GM21737 (cell line): ENCODE measurements around the gene KLHDC7A.
"Not testable (repeated sequence)": the region's sequence is repeated elsewhere in the genome, so short reads cannot be mapped to it uniquely, and the experiment has no call there.

Experiments used
- ATAC-seq: cut with Tn5 transposase; IDR thresholded peaks from one replicate; pipeline ENCODE4 v1.9.1; 2021; ENCODE audit warnings: mild to moderate bottlenecking, moderate library complexity; ENCODE audit not compliant: unreplicated experiment

KLHDC7A gene

DNA sequence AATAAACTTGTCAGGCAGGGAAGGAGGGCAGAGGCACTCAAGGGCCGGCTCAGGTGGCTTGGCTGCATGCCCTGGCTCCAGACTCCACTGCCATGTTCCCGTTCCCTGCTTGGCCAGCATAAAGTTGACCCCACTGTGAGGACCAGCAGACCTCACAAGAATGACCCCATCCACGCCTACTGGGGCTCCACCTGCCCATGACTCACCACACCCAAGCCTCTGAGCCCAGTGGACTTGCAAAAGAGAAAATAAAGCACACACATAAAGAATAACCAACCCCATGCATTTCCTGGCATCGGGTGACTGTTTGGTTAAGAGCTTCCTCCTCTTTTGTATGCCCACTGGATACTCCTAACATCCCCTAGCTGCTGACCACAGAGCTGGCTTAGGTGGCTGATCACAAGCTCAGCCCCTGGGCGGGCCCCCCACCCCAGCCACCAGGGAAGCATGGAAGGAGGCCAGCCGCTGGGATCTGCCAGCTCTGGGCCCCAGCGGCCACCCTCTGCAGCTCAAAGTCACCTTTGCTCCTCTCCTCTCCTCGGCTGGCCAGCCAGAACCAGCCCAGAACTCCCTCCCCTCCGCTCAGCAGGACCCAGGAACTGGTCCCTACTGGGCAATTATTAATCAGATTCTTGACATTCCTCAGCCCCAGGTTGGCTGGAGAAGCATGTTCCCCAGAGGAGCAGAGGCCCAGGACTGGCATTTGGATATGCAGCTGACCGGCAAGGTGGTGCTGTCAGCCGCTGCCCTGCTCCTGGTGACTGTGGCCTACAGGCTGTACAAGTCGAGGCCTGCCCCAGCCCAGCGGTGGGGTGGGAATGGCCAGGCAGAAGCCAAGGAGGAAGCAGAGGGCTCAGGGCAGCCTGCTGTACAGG, at the start of gene KLHDC7A:
KLHDC7A (plus strand) TSS at position 616 of the 875 bp plus-strand sequence; CDS start at position 668, 52 bp downstream.
- ATAC-seq, result no peak

DNA sequence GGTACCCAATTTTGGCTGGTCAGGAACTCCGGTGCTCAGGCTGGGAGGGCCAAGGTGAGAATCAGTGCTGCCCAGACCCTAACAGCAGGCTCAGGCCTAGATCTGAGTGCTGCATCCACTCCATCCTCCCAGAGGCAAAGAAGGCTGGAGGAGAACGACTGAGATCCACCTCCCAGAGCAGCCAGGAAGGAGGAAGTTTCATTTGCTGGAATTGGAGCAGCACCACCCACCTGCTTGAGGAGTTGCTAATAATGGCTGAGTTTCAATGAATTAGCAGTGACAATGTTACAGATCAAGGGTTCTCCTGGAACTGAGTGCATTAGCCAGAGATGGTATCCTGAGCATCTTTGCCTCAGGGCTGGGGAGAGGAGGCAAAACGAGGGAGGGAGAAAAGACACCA, 46.7 kb upstream of the KLHDC7A start:
- no peak for ATAC-seq

- ATAC-seq, result no peak
These were observed 40.1 kb upstream of the KLHDC7A start for GRCh38 chr1:18440385-18441226.

DNA sequence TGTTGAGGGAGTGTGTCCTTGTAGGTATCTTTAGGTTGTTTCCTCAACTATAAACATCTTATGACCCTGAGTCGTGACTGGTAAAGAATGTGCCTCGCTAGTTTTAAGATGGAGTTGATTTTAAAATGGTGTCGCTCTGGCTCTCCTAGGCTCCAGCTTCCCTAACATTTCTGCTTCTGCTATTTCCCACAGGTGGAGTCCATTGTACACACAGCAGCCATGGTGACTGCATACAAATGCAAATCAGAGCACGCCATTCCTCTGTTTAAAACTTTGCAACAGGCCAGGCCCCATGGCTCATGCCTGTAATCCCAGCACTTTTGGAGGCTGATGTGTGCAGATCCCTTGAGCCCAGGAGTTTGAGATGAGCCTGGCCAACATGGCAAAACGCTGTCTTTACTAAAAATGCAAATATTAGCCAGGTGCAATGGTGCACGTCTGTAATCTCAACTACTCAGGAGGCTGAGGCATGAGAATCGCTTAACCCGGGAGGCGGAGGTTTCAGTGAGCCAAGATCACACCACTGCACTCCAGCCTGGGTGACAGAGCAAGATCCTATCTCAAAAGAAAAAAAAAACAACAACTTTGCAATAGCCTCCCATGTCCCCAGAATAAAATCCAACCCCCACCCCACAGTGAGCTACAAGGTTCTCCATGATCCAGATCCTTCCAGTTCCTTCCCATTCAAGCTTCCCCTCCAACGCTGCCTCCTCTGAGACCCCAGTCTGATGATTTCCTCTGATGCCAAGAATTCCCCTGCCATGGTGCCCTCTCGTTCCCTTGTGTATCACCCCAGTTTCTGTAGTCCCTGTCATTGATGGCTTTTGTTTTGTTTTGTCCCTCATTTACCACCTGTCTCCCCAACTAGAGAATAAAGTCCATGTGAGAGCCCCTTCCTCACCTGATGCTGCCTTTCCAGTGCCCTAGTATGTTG, 36.9 kb upstream of the KLHDC7A start:
- no peak for ATAC-seq

DNA sequence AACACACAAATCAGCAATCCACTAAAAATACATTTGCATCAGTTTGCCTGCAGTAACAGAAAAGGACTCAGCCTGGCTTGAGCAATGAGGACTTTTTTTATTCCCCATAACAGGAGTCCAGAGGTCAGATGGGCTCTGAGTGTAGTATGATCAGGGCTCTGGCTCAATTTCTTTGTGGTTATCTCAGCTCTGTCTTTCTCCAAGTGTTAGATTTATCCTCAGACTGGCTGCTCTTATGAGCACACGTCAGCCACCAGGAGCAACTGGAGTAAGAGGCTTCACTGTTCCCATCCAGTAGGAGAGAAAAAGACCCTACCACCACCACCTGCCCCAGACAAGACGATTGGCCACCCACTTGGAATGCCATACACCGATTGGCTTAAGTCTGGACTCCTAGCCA, 36.2 kb upstream of the KLHDC7A start:
- ATAC-seq, result no peak

- ATAC-seq, result no peak
These were observed 34.0 kb upstream of the KLHDC7A start for GRCh38 chr1:18446751-18447150.

GRCh38 chr1:18447509-18448220, 33.1 kb upstream of the KLHDC7A start:
- no peak for ATAC-seq

- ATAC-seq, result no peak
These were observed 31.8 kb upstream of the KLHDC7A start for GRCh38 chr1:18448889-18449288.

DNA sequence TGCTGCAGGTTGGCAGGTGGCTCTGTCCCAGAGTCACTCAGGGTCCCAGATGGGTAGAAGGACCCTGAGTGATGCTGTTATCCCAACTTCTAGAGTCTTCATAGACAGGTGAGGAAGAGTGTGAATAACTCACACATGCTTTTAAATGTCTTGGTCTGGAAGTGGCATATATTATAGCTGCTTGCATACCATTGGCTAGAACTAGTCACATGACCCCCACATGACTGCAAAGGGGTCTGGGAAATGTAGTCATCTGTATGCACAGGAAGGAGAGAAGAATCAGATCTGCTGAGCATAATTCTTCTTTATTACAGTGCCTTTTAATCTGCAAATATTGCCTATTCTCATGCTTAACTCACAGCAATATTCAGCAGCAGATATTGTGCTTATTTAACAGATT, 28.2 kb upstream of the KLHDC7A start:
- no peak for ATAC-seq

GRCh38 chr1:18458133-18459092, 22.3 kb upstream of the KLHDC7A start:
- ATAC-seq, result no peak

DNA sequence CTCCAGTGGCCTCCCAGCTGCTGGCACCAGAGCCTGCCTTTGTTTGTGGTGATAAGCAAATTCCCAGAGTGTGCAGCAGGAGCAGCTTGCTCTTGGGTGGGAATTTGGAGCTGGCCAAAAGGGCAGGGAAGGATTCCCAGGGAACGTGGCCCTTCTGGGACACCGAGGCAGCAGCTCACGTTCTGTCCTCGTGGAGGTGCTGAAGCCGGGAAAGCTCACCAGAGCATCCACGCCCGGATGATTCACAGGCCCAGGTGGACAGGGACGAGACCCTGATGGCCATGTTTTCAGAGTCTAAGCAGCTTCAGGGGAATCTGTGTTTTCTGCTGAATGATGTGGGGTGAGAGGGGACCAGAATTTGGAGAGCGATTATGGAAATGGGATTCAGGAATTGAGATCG, 19.1 kb upstream of the KLHDC7A start:
- ATAC-seq, result no peak

DNA sequence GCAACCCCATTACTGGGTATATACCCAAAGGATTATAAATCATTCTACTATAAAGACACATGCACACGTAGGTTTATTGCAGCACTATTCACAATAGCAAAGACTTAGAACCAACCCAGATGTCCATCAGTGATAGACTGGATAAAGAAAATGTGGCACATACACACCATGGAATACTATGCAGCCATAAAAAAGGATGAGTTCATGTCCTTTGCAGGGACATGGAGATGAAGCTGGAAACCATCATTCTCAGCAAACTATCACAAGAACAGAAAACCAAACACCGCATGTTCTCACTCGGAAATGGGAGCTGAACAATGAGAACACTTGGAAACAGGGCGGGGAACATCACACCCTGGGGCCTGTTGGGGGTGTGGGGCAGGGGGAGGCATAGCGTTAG, 18.2 kb upstream of the KLHDC7A start:
- ATAC-seq, result not testable (repeated sequence)

- ATAC-seq, result no peak
These were observed 17.7 kb upstream of the KLHDC7A start for GRCh38 chr1:18463063-18463462.

- ATAC-seq, result no peak
These were observed 16.6 kb upstream of the KLHDC7A start for GRCh38 chr1:18463984-18464664.

DNA sequence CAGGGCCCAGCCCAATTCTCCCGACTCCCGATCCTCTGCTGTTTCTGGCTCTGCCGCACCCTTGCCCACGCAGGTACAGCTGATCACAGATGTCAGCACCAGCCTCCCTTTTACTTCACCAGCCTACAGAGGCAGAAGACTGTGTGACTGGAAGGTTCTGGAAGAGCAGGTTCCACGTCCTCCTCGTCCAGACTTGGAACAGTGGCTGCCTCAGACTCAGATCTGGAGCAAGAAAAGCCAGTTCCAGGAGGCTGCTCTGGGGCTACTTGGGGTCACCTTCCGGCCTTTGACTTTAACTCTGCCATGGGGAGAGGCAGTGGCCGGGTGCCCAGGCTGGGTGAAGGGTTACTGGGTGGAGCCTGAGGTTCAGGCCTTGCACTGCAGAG, 16.1 kb upstream of the KLHDC7A start:
- no peak for ATAC-seq

DNA sequence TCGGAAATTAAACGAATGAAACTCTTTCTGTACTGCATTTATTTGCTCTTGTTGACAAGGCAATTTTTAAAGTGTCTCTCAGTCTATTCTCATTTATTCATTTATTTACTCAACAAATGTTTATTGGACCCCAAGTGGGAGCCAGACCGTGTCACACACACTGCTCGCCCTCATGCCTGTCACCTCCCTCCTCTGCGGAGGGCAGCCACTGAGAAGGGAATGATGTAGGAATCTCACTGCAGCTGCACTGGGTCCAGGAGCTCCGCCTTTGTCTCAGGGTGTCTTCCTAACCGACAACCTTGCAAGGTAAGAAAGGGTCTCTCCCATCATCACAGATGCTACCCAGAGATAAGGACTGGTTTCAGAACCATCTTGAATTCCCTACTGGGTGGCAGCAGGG, 14.1 kb upstream of the KLHDC7A start:
- no peak for ATAC-seq

- no peak for ATAC-seq
These were observed 12.2 kb upstream of the KLHDC7A start for GRCh38 chr1:18468570-18468969.

- ATAC-seq, result no peak
These were observed 11.2 kb upstream of the KLHDC7A start for GRCh38 chr1:18469514-18469913.
